ENCODE measurements around the gene ACER2. TPM values are rescaled to one million over a fixed set of nuclear protein-coding genes. Genes with fewer than 3 reads are reported as not detected.

ACER2 gene
- total and polyA plus RNA-seq, 10 of the 15 experiments (the other 5 are each of a cell fraction or from before 2014, with no cell fraction given), result 0.07 to 3.1 (median 2.2) TPM

DNA sequence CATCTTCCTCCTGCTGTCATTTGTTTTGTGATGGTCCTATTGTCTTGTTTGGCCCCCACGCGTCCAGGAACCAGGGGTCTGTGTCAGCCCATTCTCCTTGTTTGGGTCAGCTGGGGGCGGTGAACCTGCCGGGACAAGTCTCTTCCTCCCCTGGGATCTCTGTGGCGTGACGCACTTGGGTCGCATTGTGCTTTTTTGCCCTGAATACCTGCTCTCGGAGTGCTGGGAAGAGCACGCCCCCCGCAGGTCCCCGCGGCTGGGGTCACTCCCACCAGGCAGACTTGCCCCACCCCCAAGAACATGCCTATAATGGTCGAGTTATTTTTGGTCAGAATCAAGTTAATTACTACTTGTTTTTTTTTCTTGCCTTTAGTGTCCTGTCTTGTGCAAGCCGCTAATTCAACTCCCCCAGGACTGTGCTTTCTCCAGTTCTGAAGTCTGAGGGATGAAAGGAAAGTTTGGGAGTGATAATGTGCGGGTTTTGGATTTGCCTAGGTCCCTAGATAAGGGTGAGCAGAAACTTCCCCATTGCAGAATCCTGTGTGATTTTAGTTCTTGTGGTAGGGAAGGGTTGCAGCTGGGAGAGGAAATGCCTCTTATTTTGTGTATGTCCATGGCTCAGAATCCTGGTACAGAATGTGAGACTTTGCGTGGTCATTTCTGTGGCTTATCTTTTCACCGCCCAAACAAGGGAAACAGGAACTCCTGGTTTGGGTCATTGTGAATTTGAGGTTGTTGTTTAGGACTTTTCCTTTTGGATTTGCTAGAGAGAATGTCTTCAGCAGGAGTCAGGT, 789 bp downstream of the ACER2 start (continued):
- TF ChIP-seq, protein P1, sequence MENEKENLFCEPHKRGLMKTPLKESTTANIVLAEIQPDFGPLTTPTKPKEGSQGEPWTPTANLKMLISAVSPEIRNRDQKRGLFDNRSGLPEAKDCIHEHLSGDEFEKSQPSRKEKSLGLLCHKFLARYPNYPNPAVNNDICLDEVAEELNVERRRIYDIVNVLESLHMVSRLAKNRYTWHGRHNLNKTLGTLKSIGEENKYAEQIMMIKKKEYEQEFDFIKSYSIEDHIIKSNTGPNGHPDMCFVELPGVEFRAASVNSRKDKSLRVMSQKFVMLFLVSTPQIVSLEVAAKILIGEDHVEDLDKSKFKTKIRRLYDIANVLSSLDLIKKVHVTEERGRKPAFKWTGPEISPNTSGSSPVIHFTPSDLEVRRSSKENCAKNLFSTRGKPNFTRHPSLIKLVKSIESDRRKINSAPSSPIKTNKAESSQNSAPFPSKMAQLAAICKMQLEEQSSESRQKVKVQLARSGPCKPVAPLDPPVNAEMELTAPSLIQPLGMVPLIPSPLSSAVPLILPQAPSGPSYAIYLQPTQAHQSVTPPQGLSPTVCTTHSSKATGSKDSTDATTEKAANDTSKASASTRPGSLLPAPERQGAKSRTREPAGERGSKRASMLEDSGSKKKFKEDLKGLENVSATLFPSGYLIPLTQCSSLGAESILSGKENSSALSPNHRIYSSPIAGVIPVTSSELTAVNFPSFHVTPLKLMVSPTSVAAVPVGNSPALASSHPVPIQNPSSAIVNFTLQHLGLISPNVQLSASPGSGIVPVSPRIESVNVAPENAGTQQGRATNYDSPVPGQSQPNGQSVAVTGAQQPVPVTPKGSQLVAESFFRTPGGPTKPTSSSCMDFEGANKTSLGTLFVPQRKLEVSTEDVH (IDR thresholded peaks at IDR 0.05; ENCODE audit: low read depth, partially characterized antibody), result no peak

DNA sequence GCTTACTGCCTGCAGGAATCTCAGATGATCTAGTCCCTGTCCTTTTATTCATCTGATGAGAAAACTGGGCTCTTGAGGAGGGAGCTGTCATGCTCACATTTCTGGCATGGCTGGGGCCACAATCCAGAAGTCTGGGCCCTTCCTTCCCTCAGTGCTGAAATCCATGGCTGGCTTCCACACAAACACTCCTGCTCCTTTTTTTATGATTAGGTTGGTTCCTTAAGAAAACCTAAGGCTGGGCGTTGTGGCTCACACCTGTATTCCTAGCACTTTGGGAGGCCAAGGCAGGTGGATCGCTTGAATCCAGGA, 1.3 kb downstream of the ACER2 start:
- no peak overlapping the region; the same call in 1 of the 2 replicates for H2AFZ ChIP-seq (ENCODE audit: control insufficient read depth, low read depth, low read length)
- no peak for ATAC-seq
- no peak overlapping the region for H3K27ac ChIP-seq (ENCODE audit: control insufficient read depth, insufficient read depth)
- FAIRE-seq, result no peak
- ChIA-PET RAD21 (ENCODE audit: unreplicated experiment) (interaction anchor here (0.8 to 1.9 kb wide), 2 partner anchors 47 to 177 kb away, joined by 3 to 7 read pairs; no protein-coding TSS in a partner anchor), CTCF (interaction anchor here (0.7 to 3.5 kb wide), 5 partner anchors 25 to 55 kb away, joined by 3 to 15 read pairs (median 4); no protein-coding TSS in a partner anchor), SMC1A (ENCODE audit: uncharacterized antibody, unreplicated experiment) (interaction anchor here (0.9 to 1.6 kb wide), 3 partner anchors 11 to 47 kb away, joined by 3 to 5 read pairs (median 3); no protein-coding TSS in a partner anchor), POLR2A (interaction anchor here (1.0 kb wide), 1 partner anchor 29 kb away, joined by 4 read pairs; no protein-coding TSS in a partner anchor)
- H3K4me1 ChIP-seq (ENCODE audit: control insufficient read depth, insufficient read depth, low read length), result peaks cover 10% of the 10 kb centered on the region
- in situ Hi-C loops (cut with MboI) (no loop called here), intact Hi-C loops (cut with micrococcal nuclease; ENCODE audit: unreplicated experiment) (no loop called here)
- H3K9ac ChIP-seq (ENCODE audit: control insufficient read depth, insufficient read depth, low read length), result no peak overlapping the region; the same call in 1 of the 2 replicates
- H3K9me3 ChIP-seq (replicated peaks; ENCODE audit: control insufficient read depth, insufficient read depth, low read length), result no peaks in the 10 kb centered on the region
- no peaks in the 10 kb centered on the region for H3K79me2 ChIP-seq (ENCODE audit: control insufficient read depth, insufficient read depth, low read length)
- no peak for TF ChIP-seq CBX3 (IDR thresholded peaks at IDR 0.05; ENCODE audit: borderline replicate concordance, low read depth)
- no peak for TF ChIP-seq NR2F1 (conservative IDR thresholded peaks at IDR 0.05)
- TF ChIP-seq CHD1 (IDR thresholded peaks at IDR 0.05; ENCODE audit: low read depth, low read length), result no peak
- TF ChIP-seq, protein P2, sequence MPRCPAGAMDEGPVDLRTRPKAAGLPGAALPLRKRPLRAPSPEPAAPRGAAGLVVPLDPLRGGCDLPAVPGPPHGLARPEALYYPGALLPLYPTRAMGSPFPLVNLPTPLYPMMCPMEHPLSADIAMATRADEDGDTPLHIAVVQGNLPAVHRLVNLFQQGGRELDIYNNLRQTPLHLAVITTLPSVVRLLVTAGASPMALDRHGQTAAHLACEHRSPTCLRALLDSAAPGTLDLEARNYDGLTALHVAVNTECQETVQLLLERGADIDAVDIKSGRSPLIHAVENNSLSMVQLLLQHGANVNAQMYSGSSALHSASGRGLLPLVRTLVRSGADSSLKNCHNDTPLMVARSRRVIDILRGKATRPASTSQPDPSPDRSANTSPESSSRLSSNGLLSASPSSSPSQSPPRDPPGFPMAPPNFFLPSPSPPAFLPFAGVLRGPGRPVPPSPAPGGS (IDR thresholded peaks at IDR 0.05; ENCODE audit: borderline replicate concordance, insufficient read depth, low read depth, low read length, poor library complexity, severe bottlenecking), result no peak
- TF ChIP-seq, protein P3, sequence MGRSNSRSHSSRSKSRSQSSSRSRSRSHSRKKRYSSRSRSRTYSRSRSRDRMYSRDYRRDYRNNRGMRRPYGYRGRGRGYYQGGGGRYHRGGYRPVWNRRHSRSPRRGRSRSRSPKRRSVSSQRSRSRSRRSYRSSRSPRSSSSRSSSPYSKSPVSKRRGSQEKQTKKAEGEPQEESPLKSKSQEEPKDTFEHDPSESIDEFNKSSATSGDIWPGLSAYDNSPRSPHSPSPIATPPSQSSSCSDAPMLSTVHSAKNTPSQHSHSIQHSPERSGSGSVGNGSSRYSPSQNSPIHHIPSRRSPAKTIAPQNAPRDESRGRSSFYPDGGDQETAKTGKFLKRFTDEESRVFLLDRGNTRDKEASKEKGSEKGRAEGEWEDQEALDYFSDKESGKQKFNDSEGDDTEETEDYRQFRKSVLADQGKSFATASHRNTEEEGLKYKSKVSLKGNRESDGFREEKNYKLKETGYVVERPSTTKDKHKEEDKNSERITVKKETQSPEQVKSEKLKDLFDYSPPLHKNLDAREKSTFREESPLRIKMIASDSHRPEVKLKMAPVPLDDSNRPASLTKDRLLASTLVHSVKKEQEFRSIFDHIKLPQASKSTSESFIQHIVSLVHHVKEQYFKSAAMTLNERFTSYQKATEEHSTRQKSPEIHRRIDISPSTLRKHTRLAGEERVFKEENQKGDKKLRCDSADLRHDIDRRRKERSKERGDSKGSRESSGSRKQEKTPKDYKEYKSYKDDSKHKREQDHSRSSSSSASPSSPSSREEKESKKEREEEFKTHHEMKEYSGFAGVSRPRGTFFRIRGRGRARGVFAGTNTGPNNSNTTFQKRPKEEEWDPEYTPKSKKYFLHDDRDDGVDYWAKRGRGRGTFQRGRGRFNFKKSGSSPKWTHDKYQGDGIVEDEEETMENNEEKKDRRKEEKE (IDR thresholded peaks at IDR 0.05), result no peak
- TF ChIP-seq, protein P4, sequence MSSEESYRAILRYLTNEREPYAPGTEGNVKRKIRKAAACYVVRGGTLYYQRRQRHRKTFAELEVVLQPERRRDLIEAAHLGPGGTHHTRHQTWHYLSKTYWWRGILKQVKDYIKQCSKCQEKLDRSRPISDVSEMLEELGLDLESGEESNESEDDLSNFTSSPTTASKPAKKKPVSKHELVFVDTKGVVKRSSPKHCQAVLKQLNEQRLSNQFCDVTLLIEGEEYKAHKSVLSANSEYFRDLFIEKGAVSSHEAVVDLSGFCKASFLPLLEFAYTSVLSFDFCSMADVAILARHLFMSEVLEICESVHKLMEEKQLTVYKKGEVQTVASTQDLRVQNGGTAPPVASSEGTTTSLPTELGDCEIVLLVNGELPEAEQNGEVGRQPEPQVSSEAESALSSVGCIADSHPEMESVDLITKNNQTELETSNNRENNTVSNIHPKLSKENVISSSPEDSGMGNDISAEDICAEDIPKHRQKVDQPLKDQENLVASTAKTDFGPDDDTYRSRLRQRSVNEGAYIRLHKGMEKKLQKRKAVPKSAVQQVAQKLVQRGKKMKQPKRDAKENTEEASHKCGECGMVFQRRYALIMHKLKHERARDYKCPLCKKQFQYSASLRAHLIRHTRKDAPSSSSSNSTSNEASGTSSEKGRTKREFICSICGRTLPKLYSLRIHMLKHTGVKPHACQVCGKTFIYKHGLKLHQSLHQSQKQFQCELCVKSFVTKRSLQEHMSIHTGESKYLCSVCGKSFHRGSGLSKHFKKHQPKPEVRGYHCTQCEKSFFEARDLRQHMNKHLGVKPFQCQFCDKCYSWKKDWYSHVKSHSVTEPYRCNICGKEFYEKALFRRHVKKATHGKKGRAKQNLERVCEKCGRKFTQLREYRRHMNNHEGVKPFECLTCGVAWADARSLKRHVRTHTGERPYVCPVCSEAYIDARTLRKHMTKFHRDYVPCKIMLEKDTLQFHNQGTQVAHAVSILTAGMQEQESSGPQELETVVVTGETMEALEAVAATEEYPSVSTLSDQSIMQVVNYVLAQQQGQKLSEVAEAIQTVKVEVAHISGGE (CRISPR knock-in tag; IDR thresholded peaks at IDR 0.05), result no peak
- no peak for TF ChIP-seq STAT1 (conservative IDR thresholded peaks at IDR 0.05)
- H3K36me3 ChIP-seq (ENCODE audit: control insufficient read depth in 2 of 2, insufficient read depth in 2 of 2, low read length in 1 of 2), result no peaks in the 10 kb centered on the region
- peaks cover 0 to 2% of the 10 kb centered on the region in 2 experiments; a peak in 1 of 4 replicates for H3K27me3 ChIP-seq (replicated peaks in 1 of 2; ENCODE audit: control insufficient read depth in 2 of 2, insufficient read depth in 2 of 2, low read length in 1 of 2)
- peak overlapping the region; percentile 84 for H3K4me2 ChIP-seq (ENCODE audit: control insufficient read depth, insufficient read depth)
- no peak for DNase-seq (ENCODE audit: low read depth, low spot score)
- 92% methylated on average over 2 of the region's 2 CpGs for WGBS (ENCODE audit: insufficient coverage, insufficient replicate concordance, low lambda C conversion rate, missing lambda C conversion rate)
- no TSS peak for BruUV-seq (replicated peaks)
- peak overlapping the region; percentile 85 for H3K4me3 ChIP-seq
- H4K20me1 ChIP-seq (ENCODE audit: control insufficient read depth, insufficient read depth), result no peaks in the 10 kb centered on the region

All from GM12878 (cell line).